Measurements from ENCODE around the gene ERICH3. TPM values are rescaled to one million over a fixed set of nuclear protein-coding genes. Genes with fewer than 3 reads are reported as not detected.

Gene ERICH3
- total and polyA plus RNA-seq, 9 of the 15 experiments (the other 6 are each of a cell fraction or from before 2014, with no cell fraction given), result not detected

GRCh38 chr1:74686928-74687327 is 13.3 kb upstream of the ERICH3 start:
- POLR2A ChIA-PET, result no interaction called here

More at GRCh38 chr1:74686928-74687327, 13.3 kb upstream of the ERICH3 start:
- ATAC-seq, result no peak
- no peak for DNase-seq (ENCODE audit: extremely low read depth in 1 of 4, low spot score in 3 of 4)
- no peak overlapping the region for H3K9ac ChIP-seq (ENCODE audit: insufficient read depth in 1 of 2, low read depth in 2 of 2, low read length in 2 of 2)
- TF ChIP-seq ZNF395 (CRISPR knock-in tag; IDR thresholded peaks at IDR 0.05), result no peak
- TF ChIP-seq HDAC2 (IDR thresholded peaks at IDR 0.05), result no peak
- TF ChIP-seq OTX1 (CRISPR knock-in tag; IDR thresholded peaks at IDR 0.05), result no peak
- TF ChIP-seq HMG20B (CRISPR knock-in tag; IDR thresholded peaks at IDR 0.05), result no peak
- no peak for TF ChIP-seq ZKSCAN8 (CRISPR knock-in tag; IDR thresholded peaks at IDR 0.05)
- TF ChIP-seq FOXP1 (CRISPR knock-in tag; IDR thresholded peaks at IDR 0.05), result no peak
- TF ChIP-seq TCF3 (CRISPR knock-in tag; IDR thresholded peaks at IDR 0.05), result no peak
- no peak for TF ChIP-seq SIX5 (IDR thresholded peaks at IDR 0.05; ENCODE audit: borderline replicate concordance in 1 of 2, insufficient read depth in 1 of 2, low read depth in 1 of 2, low read length in 2 of 2)
- no peak for TF ChIP-seq JUNB (CRISPR knock-in tag; conservative IDR thresholded peaks at IDR 0.05)
- no peak for TF ChIP-seq CREM (IDR thresholded peaks at IDR 0.05; ENCODE audit: low read depth)
- TF ChIP-seq EZH2 (IDR thresholded peaks at IDR 0.05; ENCODE audit: borderline replicate concordance, low read depth, low read length), result no peak
- TF ChIP-seq MCM3 (IDR thresholded peaks at IDR 0.05), result no peak
- no peak for TF ChIP-seq RBM39 (optimal IDR thresholded peaks at IDR 0.05; ENCODE audit: low read depth, low read length)
- TF ChIP-seq CREBBP (IDR thresholded peaks at IDR 0.05; ENCODE audit: low read depth, low read length), result no peak
- TF ChIP-seq HBP1 (CRISPR knock-in tag; IDR thresholded peaks at IDR 0.05), result no peak
- H3K36me3 ChIP-seq (ENCODE audit: control insufficient read depth, insufficient read depth, low read length), result no peaks in the 10 kb centered on the region
- no peak overlapping the region for H3K4me2 ChIP-seq (ENCODE audit: insufficient read depth, low read length)
- no peak overlapping the region for H2AFZ ChIP-seq (ENCODE audit: low read depth, low read length)
- H4K20me1 ChIP-seq (replicated peaks; ENCODE audit: control insufficient read depth, insufficient read depth, low read length), result no peaks in the 10 kb centered on the region
- H3K27me3 ChIP-seq (ENCODE audit: control insufficient read depth in 2 of 2, insufficient read depth in 2 of 2, low read length in 2 of 2), result no peaks in the 10 kb centered on the region
- BruUV-seq (replicated peaks), result no TSS peak
- H3K9me3 ChIP-seq (replicated peaks; ENCODE audit: control insufficient read depth, insufficient read depth, low read depth, low read length), result no peaks in the 10 kb centered on the region
- in situ Hi-C loops (cut with MboI) (no loop called here), intact Hi-C loops (cut with micrococcal nuclease) (no loop called here)
- CTCF ChIA-PET (ENCODE audit: low intra/inter-chr PET ratio), result no interaction called here
- H3K4me1 ChIP-seq (replicated peaks in 1 of 2; ENCODE audit: control insufficient read depth in 2 of 2, insufficient read depth in 2 of 2, low read length in 2 of 2), result no peaks in the 10 kb centered on the region
- no peaks in the 10 kb centered on the region for H3K9me1 ChIP-seq (ENCODE audit: control insufficient read depth, insufficient read depth, low read length)
- no peaks in the 10 kb centered on the region for H3K79me2 ChIP-seq (ENCODE audit: control insufficient read depth, insufficient read depth, low read length)
- no peak for FAIRE-seq
- H3K27ac ChIP-seq (ENCODE audit: extremely low read depth, low read depth, low read length), result no peak overlapping the region
- WGBS (ENCODE audit: insufficient coverage, low coverage, missing lambda C conversion rate), result 0% methylated on average over 4 of the region's 4 CpGs
- no peak overlapping the region for H3K4me3 ChIP-seq
